Endothelial cell of umbilical vein (primary cell): ENCODE data around the gene CNTRL. TPM values are rescaled to one million over a fixed set of nuclear protein-coding genes. Genes with fewer than 3 reads are reported as not detected.

Experiments used
- BruUV-seq: library from RNA; stranded (reverse); fragments of 400-500 nt; replicated peaks from 2 replicates; lab custom pipeline; 2021; lab: Mats Ljungman, UMichigan
- CTCF ChIA-PET: fragments of 300-600, 350-600 bp; sonication (Branson Sonifier 250); formaldehyde crosslinking; loops from one replicate; lab custom pipeline; 2021; ENCODE audit warnings: antibody characterized with exemption, inconsistent platforms; lab: Charles Lee
- POLR2A ChIA-PET: fragments of 300-600, 350-600 bp; sonication (Branson Sonifier 250); formaldehyde crosslinking; loops from one replicate; lab custom pipeline; 2021; ENCODE audit warnings: antibody characterized with exemption, inconsistent platforms; lab: Charles Lee
- DNase-seq: peaks from one replicate; pipeline ENCODE4 v3.0.0-alpha.2; 2011; ENCODE audit warnings: low read depth, low spot score
- FAIRE-seq: peaks from 2 replicates; lab custom pipeline; 2011; peaks lifted over from hg19 to GRCh38; lab: Jason Lieb, UNC
- H2AFZ ChIP-seq: 2 replicates; pipeline ENCODE4 v1.6.0; 2012; ENCODE audit warnings: low read depth, low read length, control low read depth, inconsistent platforms
- H3K27ac ChIP-seq: 2 replicates; pipeline ENCODE4 v1.5.1; 2011; ENCODE audit warnings: low read depth, mild to moderate bottlenecking, control low read depth, low read length, moderate library complexity; ENCODE audit not compliant: insufficient read depth
- H3K27me3 ChIP-seq, 2 experiments: 2 replicates each; pipeline versions ENCODE4 v1.6.0 to v1.6.1; 2011; ENCODE audit warnings: low read length in 2 of 2, mixed read lengths in 1 of 2; ENCODE audit not compliant: control insufficient read depth in 2 of 2, insufficient read depth in 2 of 2
- H3K36me3 ChIP-seq, 2 experiments: 2 replicates in 1 of 2; 3 replicates in 1 of 2; pipeline ENCODE4 v1.5.1; 2011; ENCODE audit warnings: low read length in 2 of 2, mild to moderate bottlenecking in 1 of 2, moderate library complexity in 1 of 2; ENCODE audit not compliant: control insufficient read depth in 2 of 2, insufficient read depth in 2 of 2; ENCODE audit errors: extremely low read depth in 1 of 2
- H3K4me1 ChIP-seq: 3 replicates; pipeline ENCODE4 v1.5.1; 2011; ENCODE audit warnings: mild to moderate bottlenecking, low read length; ENCODE audit not compliant: control insufficient read depth, insufficient read depth; ENCODE audit errors: extremely low read depth
- H3K4me2 ChIP-seq: 2 replicates; pipeline ENCODE4 v1.6.1; 2011; ENCODE audit warnings: low read length, control low read depth, mixed read lengths; ENCODE audit not compliant: insufficient read depth
- H3K4me3 ChIP-seq, 3 experiments: fragments of 200-600 bp in 1 of 3; sonication (generic), shearing (Covaris generic) in 1 of 3; replicated peaks in 1 of 3; 2 replicates each; pipeline ENCODE4 v1.5.1; 2011 to 2016; ENCODE audit warnings: control low read depth in 3 of 3, low read length in 3 of 3, mild to moderate bottlenecking in 2 of 3, inconsistent platforms in 1 of 3, low read depth in 1 of 3, moderate library complexity in 1 of 3; ENCODE audit not compliant: insufficient read depth in 1 of 3
- H3K79me2 ChIP-seq: 2 replicates; pipeline ENCODE4 v1.6.0; 2012; ENCODE audit warnings: low read length, inconsistent platforms; ENCODE audit not compliant: control insufficient read depth, insufficient read depth
- H3K9ac ChIP-seq: replicated peaks from 2 replicates; pipeline ENCODE3; 2011; ENCODE audit warnings: low read length, control low read depth; ENCODE audit not compliant: insufficient read depth; ENCODE audit errors: extremely low read depth
- H3K9me1 ChIP-seq: replicated peaks from 3 replicates; pipeline ENCODE4 v1.6.0; 2011; ENCODE audit warnings: mild to moderate bottlenecking, low read length; ENCODE audit not compliant: control insufficient read depth, insufficient read depth; ENCODE audit errors: extremely low read depth
- H3K9me3 ChIP-seq: replicated peaks from 2 replicates; pipeline ENCODE4 v1.5.1; 2012; ENCODE audit warnings: low read length, inconsistent platforms; ENCODE audit not compliant: control insufficient read depth, insufficient read depth
- H4K20me1 ChIP-seq: replicated peaks from 2 replicates; pipeline ENCODE3; 2011; ENCODE audit warnings: mild to moderate bottlenecking, low read length; ENCODE audit not compliant: control insufficient read depth, insufficient read depth; ENCODE audit errors: extremely low read depth
- CTCF ChIP-seq, 2 donors: IDR thresholded peaks; 1 replicate in 1 of 2; 2 replicates in 1 of 2; pipeline ENCODE4 v1.5.1; 2011; ENCODE audit warnings: low read length in 2 of 2, mild to moderate bottlenecking in 2 of 2, moderate library complexity in 2 of 2, control low read depth in 1 of 2, inconsistent platforms in 1 of 2, low read depth in 1 of 2; ENCODE audit not compliant: insufficient read depth in 1 of 2; ENCODE audit errors: extremely low read depth in 1 of 2
- EZH2 ChIP-seq: IDR thresholded peaks from 2 replicates; pipeline ENCODE4 v1.6.1; 2012; ENCODE audit warnings: borderline replicate concordance, low read depth, mild to moderate bottlenecking, moderate library complexity, low read length, inconsistent platforms; ENCODE audit not compliant: severe bottlenecking
- FOS ChIP-seq: IDR thresholded peaks from 2 replicates; pipeline ENCODE4 v1.6.1; 2011; ENCODE audit warnings: mild to moderate bottlenecking, low read length, moderate library complexity, borderline replicate concordance; ENCODE audit not compliant: insufficient read depth
- GATA2 ChIP-seq: IDR thresholded peaks from 2 replicates; pipeline ENCODE4 v1.7.0; 2011; ENCODE audit warnings: low read depth, mild to moderate bottlenecking, moderate library complexity, mixed read lengths, low read length; ENCODE audit not compliant: insufficient read length, insufficient read depth
- JUN ChIP-seq: IDR thresholded peaks from 2 replicates; pipeline ENCODE4 v1.6.1; 2011; ENCODE audit warnings: borderline replicate concordance, low read depth; ENCODE audit not compliant: insufficient read length, insufficient read depth
- MAX ChIP-seq: IDR thresholded peaks from 2 replicates; pipeline ENCODE4 v1.6.1; 2011; ENCODE audit not compliant: insufficient read depth, insufficient read length
- MYC ChIP-seq: IDR thresholded peaks from one replicate; pipeline ENCODE4 v1.6.1; 2011; ENCODE audit warnings: mild to moderate bottlenecking, low read depth, low read length
- POLR2A ChIP-seq: IDR thresholded peaks from 2 replicates; pipeline ENCODE4 v1.6.1; 2012; ENCODE audit warnings: low read depth, mild to moderate bottlenecking, control low read depth, low read length
- POLR2AphosphoS5 ChIP-seq: IDR thresholded peaks from 2 replicates; pipeline ENCODE4 v1.6.1; 2012; ENCODE audit warnings: low read depth, mild to moderate bottlenecking, control low read depth, low read length, moderate library complexity; ENCODE audit not compliant: insufficient read depth
- dilution Hi-C: fragments of 300-500 bp; cut with MboI; formaldehyde crosslinking; loops from one replicate; pipeline ENCODE4 v1.15.0; 2019; ENCODE audit warnings: low sequenced_read_pairs; ENCODE audit not compliant: extremely low pct_ligation_motif_present
- intact Hi-C: fragments of 100-400 bp; cut with micrococcal nuclease; formaldehyde crosslinking; loops from one replicate; pipeline ENCODE4 v1.10.0; 2022
- polyA plus RNA-seq, 4 experiments: library from polyadenylated mRNA; depleted of rRNA in 3 of 4; stranded (reverse) in 3 of 4; unstranded in 1 of 4; fragments of >200 nt; gene quantifications; 2 replicates each; pipeline versions ENCODE4 v1.2.1 to v1.2.3, GENCODE V29; 2011 to 2012; ENCODE audit warnings: missing spikeins in 1 of 4
- total RNA-seq: library from RNA; stranded (reverse); gene quantifications from 2 replicates; pipeline ENCODE4 v1.2.3, GENCODE V29; 2021

Gene CNTRL
- total and polyA plus RNA-seq, 2 donors (not counting 3 experiments of a cell fraction or from before 2014, with no cell fraction given), result 6.1 to 21.8 TPM

GRCh38 chr9:121120386-121120785 is 45.6 kb downstream of the CNTRL start:
- Histone ChIP-seq H3K4me3 (no peak overlapping the region), H3K27me3 (no peaks in the 10 kb centered on the region), H4K20me1 (no peaks in the 10 kb centered on the region), H3K4me1 (peaks cover 11% of the 10 kb centered on the region), H2AFZ (peak overlapping the region; percentile 45), H3K9me3 (no peaks in the 10 kb centered on the region), H3K27ac (no peak overlapping the region), H3K4me2 (no peak overlapping the region), H3K9ac (no peak overlapping the region), H3K36me3 (no peaks in the 10 kb centered on the region), H3K79me2 (peaks cover 8% of the 10 kb centered on the region), H3K9me1 (no peaks in the 10 kb centered on the region)
- no peak for TF ChIP-seq JUN
- TF ChIP-seq EZH2, result no peak
- no peak for TF ChIP-seq MYC
- no peak for TF ChIP-seq GATA2
- no peak for TF ChIP-seq POLR2AphosphoS5
- TF ChIP-seq FOS, result no peak
- TF ChIP-seq POLR2A, result no peak
- no peak for TF ChIP-seq CTCF (IDR thresholded peaks at IDR 0.05; ENCODE audit: extremely low read depth in 1 of 2, insufficient read depth in 1 of 2, low read depth in 1 of 2, low read length in 2 of 2)
- TF ChIP-seq MAX, result no peak
- ChIA-PET POLR2A (no interaction called here), CTCF (interaction anchor here (1.3 to 2.8 kb wide), 5 partner anchors 41 to 364 kb away, joined by 3 to 14 read pairs (median 6); no protein-coding TSS in a partner anchor)
- DNase-seq (no peak), FAIRE-seq (no peak)
- no TSS peak for BruUV-seq
- dilution Hi-C loops, result no loop called here
- intact Hi-C loops, result loop anchor here (5.0 kb wide), 1 partner anchor 133 kb away; no protein-coding TSS in a partner anchor
